ENCODE results near the gene CRACR2A.

The CRACR2A gene

DNA sequence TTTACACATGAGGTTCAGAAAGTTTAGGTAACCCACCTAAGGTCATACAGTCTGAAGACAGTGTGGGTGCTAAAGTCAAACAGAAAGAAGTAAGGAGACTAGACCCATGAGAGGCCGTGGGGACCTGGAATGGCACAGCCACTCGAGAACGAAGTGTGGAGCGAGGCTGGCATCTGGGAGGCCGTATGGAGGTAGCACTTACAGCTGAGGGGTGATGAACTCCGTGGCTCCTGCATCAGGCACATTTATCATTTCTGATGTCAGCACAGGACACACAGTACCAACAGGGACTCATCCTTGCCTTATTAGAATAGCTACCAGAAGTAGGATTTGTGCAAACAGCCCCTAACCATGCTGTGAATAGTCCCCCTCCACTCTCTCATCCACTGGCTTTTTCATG, 30.5 kb downstream of the CRACR2A start:
- no peak for DNase-seq

DNA sequence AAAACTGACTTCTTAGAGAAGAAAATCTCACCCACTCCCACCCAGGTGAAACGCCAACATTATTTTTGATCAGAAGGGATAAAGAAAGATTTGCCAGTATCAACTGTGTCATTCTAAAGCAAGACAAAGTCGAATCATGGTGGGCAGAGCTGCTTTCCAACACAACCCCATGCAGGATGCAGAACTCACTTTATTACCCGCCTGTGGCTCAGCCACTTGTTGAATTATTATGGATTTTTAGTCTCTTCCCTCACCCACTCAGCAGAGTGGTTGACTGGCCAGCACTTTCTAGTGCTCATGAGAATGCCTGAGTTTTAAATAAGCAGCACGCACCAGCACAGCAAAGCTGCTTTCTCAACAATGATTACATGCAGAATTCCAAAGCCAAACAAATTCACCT, 32.1 kb downstream of the CRACR2A start:
- no peak for DNase-seq

DNA sequence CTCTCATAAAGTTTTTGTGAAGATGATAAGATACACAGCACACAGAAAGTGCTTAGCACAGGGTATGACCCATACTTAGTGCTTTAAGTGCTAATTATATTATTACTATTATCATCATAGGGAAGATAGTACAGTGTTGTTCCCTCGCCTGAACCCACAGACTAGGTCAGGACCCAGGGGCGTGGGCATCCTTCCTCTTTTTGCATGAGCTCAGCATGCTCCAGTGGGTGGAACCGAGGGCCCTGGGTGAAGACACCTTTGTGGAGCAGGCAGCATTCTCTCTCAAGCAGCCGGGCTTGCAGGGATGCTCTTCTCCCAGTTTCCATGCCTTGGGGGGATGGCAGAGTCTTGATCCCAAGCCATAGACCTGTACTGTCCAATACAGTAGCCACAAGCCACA, 34.8 kb downstream of the CRACR2A start:
- DNase-seq: peak; percentile 57

DNA sequence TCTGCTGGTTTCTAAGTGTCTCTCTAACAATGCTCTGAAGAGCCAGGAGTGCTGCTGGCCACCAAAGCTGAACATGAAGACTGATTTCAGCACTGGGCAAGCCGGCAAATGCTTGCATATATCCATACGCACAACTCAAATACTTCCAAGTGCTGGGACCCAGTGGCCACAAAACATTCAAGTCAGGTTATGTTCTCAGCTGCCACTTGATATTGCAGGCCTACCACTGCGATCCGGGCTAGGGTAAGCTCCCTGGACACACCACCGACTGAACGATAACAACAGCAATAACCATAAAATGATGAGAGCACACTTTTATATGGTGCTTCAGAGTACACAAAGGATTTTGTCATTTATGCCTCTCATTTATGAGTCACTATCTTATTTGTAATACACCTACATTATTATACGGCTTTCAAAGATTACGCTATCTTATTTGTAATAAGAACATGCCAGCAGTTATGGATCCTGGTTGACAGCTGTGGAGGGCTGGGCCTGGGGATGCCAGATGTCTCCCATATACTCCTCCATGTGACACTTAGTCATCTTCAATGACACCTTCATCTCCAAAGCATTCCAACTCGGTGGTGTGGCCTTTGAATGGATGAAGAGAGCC, 35.5 kb downstream of the CRACR2A start:
- no peak for DNase-seq

DNA sequence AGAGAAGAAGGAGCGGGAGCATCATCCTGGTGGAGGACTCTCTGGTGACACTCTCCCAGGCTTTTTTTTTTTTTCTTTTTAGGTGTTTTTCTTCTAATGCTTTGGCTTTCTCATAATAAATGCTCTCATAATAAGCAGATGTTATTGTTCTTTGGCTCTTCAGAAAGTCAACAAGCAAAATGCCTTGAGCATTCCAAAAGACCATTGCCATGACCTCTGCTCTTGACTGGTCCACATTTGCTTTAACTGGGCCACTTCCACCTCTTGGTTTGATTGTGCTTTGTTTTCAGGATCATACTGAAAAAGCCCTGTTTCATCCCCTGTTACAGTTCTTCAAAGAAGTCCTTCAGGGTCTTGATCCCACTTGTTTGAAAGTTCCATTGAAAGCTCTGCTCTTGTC, 36.9 kb downstream of the CRACR2A start:
- no peak for DNase-seq

DNA sequence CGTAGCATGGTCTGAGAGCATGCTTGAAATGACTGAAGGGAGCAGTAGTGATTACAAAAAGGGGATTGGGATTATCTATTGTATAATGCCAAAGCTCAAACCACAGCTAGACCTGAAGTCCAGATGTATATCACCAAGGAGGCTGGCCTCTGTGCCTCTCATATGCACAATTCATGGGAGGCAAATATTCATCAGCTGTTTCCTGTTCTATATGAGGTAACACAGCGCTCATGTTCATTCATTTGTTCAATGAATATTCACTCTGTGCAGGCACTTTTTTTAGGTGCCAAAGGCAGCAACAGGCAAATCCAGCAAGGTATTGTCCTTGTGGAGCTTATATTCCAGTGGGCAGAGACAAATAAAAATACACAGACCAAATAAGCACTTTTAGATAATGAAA, 39.0 kb downstream of the CRACR2A start:
- no peak for DNase-seq

DNA sequence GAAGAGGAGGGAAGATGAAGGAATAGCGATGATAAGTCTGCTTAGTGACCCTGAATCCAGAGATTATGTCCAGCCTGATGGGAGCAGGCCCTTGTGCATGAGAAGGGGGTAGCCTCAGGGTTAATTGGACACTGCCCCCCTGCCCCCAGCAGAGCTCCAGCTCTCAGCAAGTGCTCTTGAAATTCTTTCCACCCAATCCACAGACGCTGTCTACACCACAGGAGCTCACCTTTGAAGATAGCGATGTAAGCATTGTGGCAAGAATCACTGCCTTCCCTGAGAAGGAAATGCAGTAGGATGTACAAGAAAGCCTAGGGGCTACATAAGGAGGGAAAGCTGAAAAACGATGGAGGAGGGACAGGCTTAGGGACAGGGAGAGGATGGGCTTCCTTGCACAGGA, 39.4 kb downstream of the CRACR2A start:
- DNase-seq: no peak

DNA sequence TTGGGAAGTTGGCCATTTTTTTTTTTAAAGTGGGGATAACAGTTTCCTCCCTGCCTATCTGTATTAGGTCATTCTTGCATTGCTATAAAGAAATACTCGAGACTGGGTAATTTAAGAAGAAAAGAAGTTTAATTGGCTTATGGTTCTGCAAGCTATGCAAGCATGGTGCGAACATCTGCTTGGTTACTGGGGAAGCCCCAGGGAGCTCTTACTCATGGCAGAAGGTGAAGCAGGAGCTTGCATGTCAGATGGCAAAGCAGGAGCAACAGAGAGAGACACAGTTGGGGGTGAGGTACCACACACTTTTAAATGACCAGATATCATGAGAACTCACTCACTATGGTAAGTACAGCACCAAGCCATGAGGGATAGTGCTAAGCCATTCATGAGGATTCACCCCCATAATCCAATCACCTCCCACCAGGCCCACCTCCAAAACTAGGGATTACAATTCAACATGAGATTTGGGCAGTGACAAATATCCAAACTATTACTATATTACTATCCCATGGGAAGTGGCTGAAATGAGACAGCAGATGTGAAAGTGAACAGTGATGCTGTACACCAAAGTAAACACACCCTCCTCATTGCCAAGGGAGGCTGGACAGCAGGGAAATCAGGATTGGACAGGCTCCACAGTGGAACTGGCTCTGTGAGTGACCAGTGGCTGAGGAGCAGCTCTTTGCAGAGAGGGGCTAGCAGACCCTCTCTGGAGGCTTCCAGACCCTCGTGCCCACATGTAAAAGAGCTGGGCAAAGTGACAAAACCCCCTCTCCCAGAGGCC, 40.5 kb downstream of the CRACR2A start:
- DNase-seq: no peak

DNA sequence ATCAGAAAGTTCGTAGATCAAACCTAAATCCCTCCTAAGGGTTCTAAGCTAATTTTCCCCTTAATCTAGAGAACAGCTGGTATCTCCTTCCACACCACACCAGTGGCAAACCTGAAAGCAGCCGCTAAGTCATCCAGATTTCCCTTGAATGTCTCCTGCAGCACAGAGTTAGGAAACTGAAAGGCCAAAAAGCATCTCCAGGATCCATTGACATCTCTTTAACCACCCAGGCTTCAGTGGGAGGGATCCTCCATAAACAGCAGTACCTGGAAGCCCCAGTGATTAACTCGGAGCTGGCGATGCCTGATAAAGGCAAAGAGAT, 47.6 kb downstream of the CRACR2A start:
- DNase-seq: no peak

DNA sequence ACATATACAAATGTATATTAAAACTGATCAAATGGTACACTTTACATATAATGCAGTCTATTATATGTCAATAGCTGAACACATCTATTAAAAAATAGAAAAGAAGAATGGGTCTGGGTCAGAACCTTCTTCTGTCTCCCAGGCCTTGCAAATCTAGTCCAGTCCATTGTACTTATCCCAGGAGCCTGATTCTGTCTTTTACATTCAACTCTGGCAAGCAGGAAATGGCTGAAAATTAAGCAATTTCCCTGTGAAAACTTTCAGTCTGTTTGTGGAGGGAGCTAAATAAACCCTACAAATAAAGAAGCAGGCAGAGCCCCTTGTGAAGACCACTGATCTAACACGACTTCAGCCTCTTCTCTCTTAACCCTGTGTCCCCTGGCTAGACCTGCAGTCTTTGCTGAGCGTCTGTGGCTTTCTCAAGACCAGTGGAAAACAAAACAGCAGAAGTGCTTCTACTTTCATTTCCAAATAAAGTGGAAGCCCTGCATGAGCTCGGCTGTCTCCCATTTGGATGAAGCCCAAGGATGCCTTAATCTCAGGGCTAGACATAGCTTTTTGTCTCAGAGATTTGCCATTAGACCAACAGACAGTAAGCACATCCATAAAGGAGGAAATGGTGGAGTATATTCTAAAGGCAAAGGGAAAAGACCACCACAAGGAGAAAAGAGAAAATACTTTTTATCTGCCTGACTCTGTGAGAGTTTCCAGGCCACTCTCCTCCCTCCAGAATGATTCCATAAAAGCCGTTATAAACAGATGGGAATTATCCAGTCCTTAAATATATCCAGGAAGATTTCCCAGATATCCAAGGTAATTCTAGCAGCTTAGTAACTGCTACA, 48.2 kb downstream of the CRACR2A start:
- DNase-seq: no peak

DNA sequence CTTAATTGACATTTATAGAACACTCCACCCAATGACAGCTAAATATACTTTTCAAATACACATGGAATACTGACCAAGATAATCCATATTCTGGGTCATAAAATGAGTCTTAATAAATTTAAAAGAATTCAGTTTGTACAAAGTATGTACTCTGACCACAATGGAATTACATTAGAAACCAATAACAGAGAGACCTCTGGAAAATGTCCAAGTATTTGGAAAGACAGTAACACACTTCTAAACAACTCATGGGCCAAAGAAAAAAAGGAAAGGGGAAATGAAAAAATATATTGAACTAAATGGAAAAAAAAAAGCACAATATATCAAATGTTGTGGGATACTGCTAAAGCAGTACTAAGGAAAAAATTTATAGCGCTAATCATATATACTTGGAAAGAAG, 52.0 kb downstream of the CRACR2A start:
- no peak for DNase-seq

DNA sequence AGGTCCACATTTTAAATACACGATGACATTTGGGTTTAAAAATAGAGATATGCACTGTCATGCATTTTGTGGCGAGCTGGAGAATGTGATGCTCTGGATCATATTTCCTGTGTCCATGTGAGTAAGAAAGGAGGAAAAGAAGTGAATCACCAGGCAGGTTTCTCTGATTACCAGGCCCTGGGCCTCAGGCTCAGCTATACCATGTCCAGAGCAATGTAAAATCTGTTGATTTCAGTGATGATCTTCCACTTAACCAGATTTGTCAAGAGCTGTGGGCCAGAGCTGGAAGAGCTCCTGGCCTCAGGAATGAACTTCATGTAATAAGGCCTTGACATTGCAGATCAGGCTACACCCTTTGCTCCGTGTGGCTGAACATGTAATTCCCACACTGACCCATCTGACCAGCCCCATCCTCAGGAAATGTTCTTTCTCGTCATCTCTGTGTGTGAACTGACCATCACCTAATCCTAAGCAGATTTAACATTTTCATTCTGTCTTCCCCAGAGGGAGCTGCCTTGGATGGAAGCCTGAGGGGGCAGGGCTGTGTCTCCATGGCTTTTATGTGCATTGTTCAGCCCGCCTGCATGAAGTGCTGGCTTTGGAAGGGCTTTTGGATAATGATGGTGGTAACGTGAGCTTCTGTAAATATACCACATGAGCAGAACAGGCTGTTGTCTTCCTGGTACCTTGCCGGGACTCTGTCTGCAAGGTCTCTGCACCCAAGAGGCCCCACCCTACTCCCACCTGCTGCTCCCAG, 54.5 kb downstream of the CRACR2A start:
- DNase-seq: no peak

DNA sequence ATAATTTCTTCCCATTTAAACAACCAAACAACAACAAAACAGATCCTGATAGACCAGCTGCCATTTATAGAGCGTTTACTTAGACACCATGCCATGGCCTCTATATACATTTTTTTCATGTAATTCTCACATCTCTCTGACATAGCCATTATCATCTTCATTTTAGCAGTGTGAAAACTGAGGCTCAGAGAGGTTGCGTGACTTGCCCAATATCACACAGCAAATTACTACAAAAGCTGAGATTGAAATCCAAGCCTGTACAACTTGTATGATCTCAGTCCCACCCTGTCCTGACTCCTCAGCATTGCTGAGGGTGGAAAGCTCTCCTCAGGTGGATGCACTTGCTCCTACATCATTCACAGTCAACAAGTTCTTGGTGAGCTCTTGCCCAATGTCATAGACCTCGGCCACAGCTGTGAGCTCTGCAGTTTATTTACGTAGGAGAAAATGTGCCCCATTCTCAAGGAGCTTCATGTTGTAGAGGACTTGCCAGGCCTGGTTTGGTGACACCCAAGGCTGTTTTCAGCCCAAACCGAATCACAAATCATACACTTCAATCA, 55.5 kb downstream of the CRACR2A start:
- no peak for DNase-seq

DNA sequence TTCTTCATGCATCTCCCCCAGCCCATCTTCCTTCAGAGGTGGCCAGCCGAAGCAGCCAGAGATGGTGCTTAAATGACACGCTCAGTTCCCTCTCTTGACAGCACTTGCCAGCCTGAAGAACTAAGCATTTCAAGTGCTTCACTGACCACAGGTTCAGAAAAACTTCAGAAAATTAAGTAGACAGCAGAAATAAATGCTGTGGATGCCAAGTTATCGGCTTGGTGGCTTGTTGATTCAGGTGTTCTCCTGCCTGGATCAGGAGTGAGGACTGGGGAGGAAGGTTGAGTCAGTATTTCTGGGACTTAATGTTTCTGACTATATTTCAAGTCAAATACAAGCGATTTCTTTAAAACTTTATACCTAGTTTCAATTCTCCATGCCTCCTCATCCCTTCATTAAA, 58.2 kb downstream of the CRACR2A start:
- no peak for DNase-seq

DNA sequence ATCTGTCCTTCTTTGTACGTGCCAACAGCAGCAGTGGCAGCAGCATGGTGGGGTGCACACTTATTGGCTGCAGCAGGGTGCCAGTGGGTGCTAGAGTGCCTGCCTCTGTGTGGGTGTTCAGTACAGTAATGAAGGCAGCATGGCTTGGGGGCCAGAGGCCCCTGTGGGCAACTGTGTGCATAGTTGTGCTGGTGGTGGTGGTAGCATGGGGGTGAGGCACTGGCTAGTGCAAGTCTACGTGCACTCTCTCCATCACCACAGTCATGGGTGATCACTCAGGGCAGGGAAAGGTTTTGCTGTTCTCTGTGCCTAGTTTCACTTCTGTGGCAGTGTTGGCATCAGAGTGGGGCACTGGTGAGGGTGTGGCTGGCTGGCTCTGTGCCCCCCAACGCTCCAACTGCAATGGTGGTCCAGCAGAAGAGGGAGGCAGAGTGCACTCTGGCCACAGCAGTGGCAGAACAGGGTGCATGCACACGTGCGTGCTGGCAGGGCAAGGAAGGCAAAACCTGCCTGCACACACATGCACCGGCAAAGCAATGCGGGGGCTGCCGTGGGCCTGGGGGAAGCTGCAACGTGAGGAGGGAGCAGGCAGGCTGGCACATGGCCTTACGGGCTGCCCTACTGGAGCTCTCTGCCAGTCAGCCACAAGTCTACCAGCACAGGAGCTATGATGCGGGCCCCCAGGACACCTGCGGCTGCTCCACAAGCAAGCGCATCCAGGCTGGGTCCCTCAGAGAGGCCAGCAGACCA, 60.1 kb downstream of the CRACR2A start:
- no peak for DNase-seq

DNA sequence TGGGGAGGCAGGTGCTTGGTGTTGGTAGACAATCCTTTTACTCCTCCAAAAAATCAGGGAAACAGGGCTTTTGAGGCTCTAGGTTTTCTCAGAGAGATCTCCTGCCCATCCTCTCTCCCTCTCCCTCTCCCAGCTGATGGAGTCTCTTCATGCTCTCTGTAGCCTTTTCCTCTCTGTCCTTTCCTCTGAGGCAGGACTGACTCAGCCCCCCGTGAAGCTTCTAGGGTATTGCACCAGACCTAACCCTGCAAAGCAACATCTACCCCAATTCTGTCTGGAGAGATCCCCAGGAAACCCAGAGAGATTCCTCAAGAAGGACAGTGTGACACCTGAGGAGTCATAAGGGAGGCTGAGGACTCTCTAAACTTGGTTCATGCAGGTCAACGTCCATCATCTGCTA, 66.4 kb downstream of the CRACR2A start:
- no peak for DNase-seq

DNA sequence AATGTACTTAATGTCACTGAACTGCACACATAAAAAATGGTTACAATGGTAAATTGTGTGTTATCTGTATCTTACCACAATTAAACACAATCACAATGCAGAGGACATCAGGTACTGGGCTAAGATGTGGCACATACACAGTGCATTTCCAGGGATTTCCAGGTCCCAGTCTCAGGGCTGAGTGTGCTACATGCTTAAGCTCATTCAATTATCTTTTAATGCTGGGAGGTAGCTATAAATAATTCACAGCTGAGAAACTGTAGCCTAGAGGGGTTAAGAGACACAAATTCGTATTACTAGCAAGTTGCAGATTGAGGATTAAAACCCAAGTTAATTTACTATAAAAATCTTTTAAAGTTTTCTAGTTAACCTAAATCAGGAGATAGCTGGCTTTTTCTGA, 67.1 kb downstream of the CRACR2A start:
- DNase-seq: no peak

DNA sequence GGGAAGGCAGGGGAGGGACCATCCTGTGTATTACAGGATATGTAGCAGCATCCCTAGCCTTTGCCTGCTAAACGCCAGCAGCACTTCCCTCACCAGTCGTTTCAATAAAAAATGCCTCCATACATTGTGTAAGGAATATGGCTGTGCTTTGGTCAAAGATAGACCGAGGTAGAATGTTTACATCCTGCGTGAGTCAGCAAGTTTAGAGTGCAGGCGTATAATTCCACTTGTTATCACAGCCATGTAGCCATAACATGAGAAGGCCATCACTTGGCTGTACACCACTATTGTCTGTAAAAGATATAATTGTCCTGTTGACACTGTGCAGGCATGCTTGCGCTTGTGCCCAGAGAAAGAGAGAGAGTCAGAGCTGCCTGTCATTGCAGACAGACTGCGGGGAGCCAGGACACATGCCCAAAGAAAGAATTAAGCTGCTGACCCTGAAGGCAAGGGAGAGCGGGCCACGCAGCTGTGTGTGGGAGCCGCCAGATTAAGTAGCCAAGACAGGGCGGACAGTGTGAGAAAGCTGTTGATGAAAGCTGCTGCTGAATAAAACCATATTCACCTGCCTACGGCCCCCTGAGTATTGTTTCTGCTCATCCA, 68.4 kb downstream of the CRACR2A start:
- DNase-seq: no peak

DNA sequence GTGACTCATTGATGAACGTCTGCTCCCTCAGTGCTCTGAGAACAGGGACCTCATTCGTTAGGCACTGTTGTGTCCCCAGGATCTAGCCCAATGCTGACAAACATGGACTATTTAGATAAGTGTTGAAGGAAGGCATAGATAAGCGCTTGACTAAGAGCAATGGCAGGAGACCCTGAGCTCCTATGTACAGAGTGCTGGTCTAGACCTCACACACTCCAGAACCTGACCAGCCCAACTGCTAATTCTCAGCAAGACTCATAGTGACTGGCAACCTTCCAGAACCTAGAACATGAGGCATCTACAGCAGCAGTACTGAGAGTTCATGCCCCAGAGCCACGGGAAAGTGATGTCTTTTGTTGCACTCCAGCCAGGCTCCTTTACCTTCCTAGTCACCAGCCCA, 69.2 kb downstream of the CRACR2A start:
- DNase-seq: no peak

DNA sequence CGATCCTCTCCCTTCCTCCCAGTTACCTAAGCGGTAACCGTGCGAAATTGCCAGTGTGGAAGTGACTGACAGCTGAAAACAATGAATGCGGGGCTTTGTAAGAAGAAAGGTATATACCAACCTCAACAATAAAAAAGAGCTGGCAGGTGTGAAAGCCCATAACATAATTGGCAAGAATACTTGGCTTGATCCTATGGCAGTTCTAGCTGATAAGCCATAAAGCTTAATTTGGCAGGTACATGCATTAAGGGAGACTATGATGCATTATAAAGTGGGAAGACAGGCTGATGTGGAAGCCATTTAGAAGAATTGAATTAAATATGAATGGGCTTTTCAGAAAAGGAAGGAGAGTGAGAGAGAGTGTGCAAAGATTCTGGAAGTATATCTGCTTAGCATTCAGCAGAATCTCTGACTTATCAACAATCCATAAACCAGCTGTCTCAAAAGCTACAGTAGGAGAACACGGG, 71.3 kb downstream of the CRACR2A start:
- no peak for DNase-seq

DNA sequence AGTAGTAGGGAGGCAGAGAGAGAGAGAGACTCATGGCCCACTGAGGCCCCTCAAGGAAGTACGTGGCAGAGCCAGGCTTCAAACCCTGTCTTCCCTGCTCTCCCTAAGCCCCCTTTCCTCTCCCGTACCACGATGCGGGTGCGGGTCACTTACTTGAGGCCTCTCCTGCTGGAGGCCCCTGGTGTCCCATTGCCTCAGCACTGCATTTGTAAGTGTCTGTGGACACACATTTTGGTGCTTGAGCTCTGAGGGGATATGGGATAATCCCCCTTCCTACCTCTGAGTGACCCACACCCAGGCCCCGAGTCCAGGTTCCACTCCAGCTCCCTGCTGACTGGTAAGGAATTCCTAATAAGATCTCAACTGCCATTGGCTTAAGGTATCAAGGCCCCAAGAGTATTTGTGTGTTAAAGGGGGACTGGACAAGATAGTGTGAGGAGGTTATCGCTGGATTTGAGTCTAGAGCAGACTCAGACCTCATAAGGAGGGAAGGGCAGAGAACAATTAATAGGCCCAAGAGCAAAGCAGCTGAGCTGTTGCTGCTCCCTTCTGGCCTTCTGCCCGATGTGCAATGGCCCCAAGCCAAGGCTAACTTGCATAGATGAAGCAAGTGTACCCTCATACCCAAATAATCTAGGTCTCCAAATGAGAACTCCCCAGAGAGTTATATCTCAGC, 71.9 kb downstream of the CRACR2A start:
- no peak for DNase-seq
